22Rv1 (cell line): Measurements from ENCODE around the gene SALL1.

ENCODE experiments used
- CTCF ChIP-seq: fragments of 450-650 bp; IDR thresholded peaks from 2 replicates; pipeline ENCODE4 v1.5.1; 2017; ENCODE audit warnings: mild to moderate bottlenecking
- ZFX ChIP-seq: fragments of 450-650 bp; IDR thresholded peaks from 2 replicates; pipeline ENCODE4 v1.6.1; 2017; ENCODE audit warnings: antibody characterized with exemption, borderline replicate concordance

- TF ChIP-seq CTCF (no peak), ZFX (no peak)
Measured at GRCh38 chr16:51121850-51122249, 29.2 kb downstream of the SALL1 start.
